ENCODE measurements around the gene S100Z. TPM values are rescaled to one million over a fixed set of nuclear protein-coding genes. Genes with fewer than 3 reads are reported as not detected.

S100Z gene
- 2.4 TPM in 2 replicates for total RNA-seq
- 1.1 TPM for total RNA-seq (2013)
- 0.68 and 1.0 TPM in 2 replicates for polyA plus RNA-seq
- 0.43 and 1.0 TPM in 2 replicates for polyA minus RNA-seq

DNA sequence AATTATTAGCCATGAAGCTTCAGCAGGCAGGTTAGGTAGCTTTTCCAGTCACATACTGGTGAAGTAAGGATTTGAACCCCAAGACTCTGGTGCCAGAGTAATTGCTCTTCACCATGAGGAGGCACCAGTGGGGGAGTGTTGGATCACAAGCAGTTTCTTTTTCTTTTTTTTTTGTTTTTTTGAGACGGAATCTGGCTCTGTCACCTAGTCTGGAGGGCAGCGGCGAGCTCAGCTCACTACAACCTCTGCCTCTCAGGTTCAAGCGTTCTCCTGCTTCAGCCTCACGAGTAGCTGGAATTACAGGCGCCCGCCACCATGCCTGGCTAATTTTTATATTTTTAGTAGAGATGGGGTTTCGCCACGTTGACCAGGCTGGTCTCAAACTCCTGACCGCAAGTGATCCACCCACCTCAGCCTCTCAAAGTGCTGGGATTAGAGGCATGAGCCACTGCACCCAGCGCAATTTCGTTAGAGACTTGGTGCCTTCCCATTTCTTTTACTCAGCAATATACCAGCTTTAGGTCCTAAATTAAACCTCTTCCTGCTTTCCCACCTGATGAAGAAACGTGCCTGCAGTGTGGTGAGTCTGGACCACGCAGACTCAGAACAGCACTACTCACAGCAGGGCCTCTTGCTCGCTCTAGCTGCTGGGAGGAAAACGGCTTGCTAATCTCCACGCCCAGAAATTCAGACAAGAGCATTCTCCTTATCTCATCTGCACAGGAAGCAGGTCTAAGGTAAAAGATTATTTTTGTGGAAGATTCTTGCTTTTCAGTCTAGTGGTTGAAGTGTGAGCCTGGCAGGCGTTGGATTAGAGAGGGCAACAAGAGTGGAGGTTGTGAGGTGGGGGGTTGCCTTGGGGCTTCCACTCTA, at the start of gene S100Z:
Gene S100Z, plus strand, starts transcription at position 596 of the 873 bp plus-strand sequence. CDS start 25,346 bp downstream, outside the sequence.
- no peak within 1 kb of the TSS for H3K27ac ChIP-seq (ENCODE audit: low read length in 2 of 2)
- CTCF ChIA-PET, result no interaction called here

More for the DNA sequence above, at the start of gene S100Z:
- Mint-ChIP-seq H3K9me3 (ENCODE audit: insufficient read depth) (no peaks in the 10 kb centered on the region), H3K4me1 (peaks cover 26% of the 10 kb centered on the region), H3K27me3 (peaks cover 3% of the 10 kb centered on the region), H3K4me3 (no peak within 1 kb of the TSS), H3K27ac (peak within 1 kb of the TSS; percentile 48)
- no peaks in the 10 kb centered on the region for H3K79me2 ChIP-seq (ENCODE audit: control insufficient read depth, insufficient read depth, low read length)
- peak within 1 kb of the TSS; percentile 52 for H2AFZ ChIP-seq (ENCODE audit: insufficient read depth, low read depth, low read length, poor library complexity, severe bottlenecking)
- no peaks in the 10 kb centered on the region for H4K20me1 ChIP-seq (ENCODE audit: control insufficient read depth, insufficient read depth, low read length, poor library complexity, severe bottlenecking)
- intact Hi-C loops (cut with micrococcal nuclease), result no loop called here
- 28% methylated on average over 6 of the region's 18 CpGs for WGBS (ENCODE audit: insufficient coverage)
- peaks cover 0 to 1% (median 0%) of the 10 kb centered on the region in 3 donors for H3K9me3 ChIP-seq (ENCODE audit: control extremely low read depth in 1 of 3, control insufficient read depth in 2 of 3, insufficient read depth in 1 of 3, low read length in 2 of 3)
- ATAC-seq (ENCODE audit: low read depth), result no peak
- H3K9ac ChIP-seq (ENCODE audit: low read length), result no peak within 1 kb of the TSS
- POLR2A ChIA-PET, result no interaction called here
- DNase-seq, result no peak
- H3K4me1 ChIP-seq (ENCODE audit: control insufficient read depth in 2 of 2, insufficient read depth in 2 of 2, low read length in 2 of 2), result peaks cover 20 to 28% of the 10 kb centered on the region in 2 donors
- TF ChIP-seq, protein P1, sequence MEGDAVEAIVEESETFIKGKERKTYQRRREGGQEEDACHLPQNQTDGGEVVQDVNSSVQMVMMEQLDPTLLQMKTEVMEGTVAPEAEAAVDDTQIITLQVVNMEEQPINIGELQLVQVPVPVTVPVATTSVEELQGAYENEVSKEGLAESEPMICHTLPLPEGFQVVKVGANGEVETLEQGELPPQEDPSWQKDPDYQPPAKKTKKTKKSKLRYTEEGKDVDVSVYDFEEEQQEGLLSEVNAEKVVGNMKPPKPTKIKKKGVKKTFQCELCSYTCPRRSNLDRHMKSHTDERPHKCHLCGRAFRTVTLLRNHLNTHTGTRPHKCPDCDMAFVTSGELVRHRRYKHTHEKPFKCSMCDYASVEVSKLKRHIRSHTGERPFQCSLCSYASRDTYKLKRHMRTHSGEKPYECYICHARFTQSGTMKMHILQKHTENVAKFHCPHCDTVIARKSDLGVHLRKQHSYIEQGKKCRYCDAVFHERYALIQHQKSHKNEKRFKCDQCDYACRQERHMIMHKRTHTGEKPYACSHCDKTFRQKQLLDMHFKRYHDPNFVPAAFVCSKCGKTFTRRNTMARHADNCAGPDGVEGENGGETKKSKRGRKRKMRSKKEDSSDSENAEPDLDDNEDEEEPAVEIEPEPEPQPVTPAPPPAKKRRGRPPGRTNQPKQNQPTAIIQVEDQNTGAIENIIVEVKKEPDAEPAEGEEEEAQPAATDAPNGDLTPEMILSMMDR (IDR thresholded peaks at IDR 0.05), result no peak
- no peak for TF ChIP-seq EZH2 (IDR thresholded peaks at IDR 0.05; ENCODE audit: borderline replicate concordance, insufficient read depth, low read depth, low read length, poor library complexity, severe bottlenecking)
- peak within 1 kb of the TSS; percentile 21 for H3K4me2 ChIP-seq (replicated peaks; ENCODE audit: low read depth, low read length, poor library complexity, severe bottlenecking)
- H3K36me3 ChIP-seq (replicated peaks in 1 of 2; ENCODE audit: control extremely low read depth in 1 of 2, control insufficient read depth in 1 of 2, extremely low read depth in 1 of 2, insufficient read depth in 2 of 2, low read length in 1 of 2), result no peaks in the 10 kb centered on the region
- no peaks in the 10 kb centered on the region for H3K27me3 ChIP-seq (replicated peaks in 1 of 4; ENCODE audit: control extremely low read depth in 1 of 4, control insufficient read depth in 3 of 4, insufficient read depth in 4 of 4, low read length in 3 of 4)
- no peak within 1 kb of the TSS for H3K4me3 ChIP-seq (ENCODE audit: control extremely low read depth in 1 of 5, extremely low read depth in 1 of 5, insufficient read depth in 1 of 5, low read depth in 2 of 5, low read length in 4 of 5)
